HG03457 (cell line): ENCODE measurements around the gene CST8.

ENCODE experiments used
- ATAC-seq: cut with Tn5 transposase; IDR thresholded peaks from one replicate; pipeline ENCODE4 v1.9.1; 2021; ENCODE audit warnings: moderate number of reproducible peaks; ENCODE audit not compliant: unreplicated experiment

CST8 gene

GRCh38 chr20:23517719-23518118, 26.8 kb downstream of the CST8 start:
- ATAC-seq = no peak

GRCh38 chr20:23519556-23519955, 28.6 kb downstream of the CST8 start:
- no peak for ATAC-seq

- ATAC-seq = no peak
Observed at GRCh38 chr20:23520185-23520584, 29.3 kb downstream of the CST8 start.

GRCh38 chr20:23524146-23524545, 33.2 kb downstream of the CST8 start:
- no peak for ATAC-seq

- ATAC-seq = no peak
Observed at GRCh38 chr20:23526850-23527249, 35.9 kb downstream of the CST8 start.

GRCh38 chr20:23528867-23529431, 38.0 kb downstream of the CST8 start:
- no peak for ATAC-seq

GRCh38 chr20:23530937-23531567, 40.1 kb downstream of the CST8 start:
- ATAC-seq = no peak

GRCh38 chr20:23532533-23532932, 41.6 kb downstream of the CST8 start:
- no peak for ATAC-seq

- no peak for ATAC-seq
Observed at GRCh38 chr20:23533161-23533560, 42.2 kb downstream of the CST8 start.

- ATAC-seq = no peak
Observed at GRCh38 chr20:23534801-23535593, 44.1 kb downstream of the CST8 start.

- no peak for ATAC-seq
Observed at GRCh38 chr20:23536328-23536974, 45.5 kb downstream of the CST8 start.

- ATAC-seq = no peak
Observed at GRCh38 chr20:23537030-23537429, 46.1 kb downstream of the CST8 start.

- ATAC-seq = no peak
Observed at GRCh38 chr20:23540624-23541023, 49.7 kb downstream of the CST8 start.

GRCh38 chr20:23541330-23541729, 50.4 kb downstream of the CST8 start:
- ATAC-seq = no peak

- no peak for ATAC-seq
Observed at GRCh38 chr20:23541776-23542175, 50.9 kb downstream of the CST8 start.

GRCh38 chr20:23542801-23543200, 51.9 kb downstream of the CST8 start:
- ATAC-seq = no peak

GRCh38 chr20:23544133-23544532, 53.2 kb downstream of the CST8 start:
- no peak for ATAC-seq
